ENCODE results near the gene HSPA5. TPM values are rescaled to one million over a fixed set of nuclear protein-coding genes. Genes with fewer than 3 reads are reported as not detected.

The HSPA5 gene
- total and polyA plus RNA-seq, 2 of the 4 experiments (the other 2 are of a cell fraction) = 118 to 419 TPM

DNA sequence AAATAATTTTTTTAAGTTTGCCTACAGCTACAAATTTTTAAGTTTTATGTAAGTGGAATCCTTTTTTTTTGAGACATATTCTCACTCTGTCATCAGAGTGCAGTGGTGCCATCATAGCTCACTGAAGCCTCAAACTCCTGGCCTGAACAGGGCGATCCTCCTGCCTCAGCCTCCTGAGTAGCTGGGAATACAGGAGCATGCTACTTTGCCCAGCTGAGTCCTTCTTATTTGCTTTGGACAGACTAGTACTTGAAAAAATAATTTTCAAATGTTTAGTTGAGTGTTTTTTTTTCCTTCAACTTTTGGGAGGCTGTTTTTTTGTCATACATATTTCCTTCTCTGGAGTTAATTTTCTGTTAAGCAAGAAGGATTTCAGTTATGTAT, 27.9 kb upstream of the HSPA5 start:
- no peak overlapping the region for H3K14ac ChIP-seq (replicated peaks; ENCODE audit: low read depth, low read length)

More for the DNA sequence above, 27.9 kb upstream of the HSPA5 start:
- Histone ChIP-seq H3K4me1 (ENCODE audit: control insufficient read depth, insufficient read depth, low read length) (peaks cover 3% of the 10 kb centered on the region), H3K36me3 (ENCODE audit: control insufficient read depth, insufficient read depth, low read length) (peaks cover 3% of the 10 kb centered on the region; the same call in 1 of the 2 replicates), H3K4me2 (ENCODE audit: low read depth, low read length) (no peak overlapping the region), H3K9me1 (ENCODE audit: insufficient read depth, low read length) (peaks cover 4% of the 10 kb centered on the region), H2BK120ac (ENCODE audit: low read depth, low read length) (no peak overlapping the region), H3K79me1 (ENCODE audit: low read depth in 1 of 2, low read length in 2 of 2) (peaks cover 8 to 48% of the 10 kb centered on the region in 2 experiments; a peak in 3 of 4 replicates), H3K56ac (ENCODE audit: extremely low read depth, insufficient read depth, low read length) (no peak overlapping the region), H2BK20ac (ENCODE audit: low read depth, low read length) (no peak overlapping the region), H3K27me3 (ENCODE audit: control insufficient read depth, insufficient read depth, low read length) (no peaks in the 10 kb centered on the region), H3K4me3 (ENCODE audit: insufficient read depth, low read depth, low read length) (no peak overlapping the region), H4K5ac (ENCODE audit: low read depth, low read length) (no peak overlapping the region), H3K27ac (ENCODE audit: insufficient read depth, low read length) (no peak overlapping the region; the same call in 1 of the 2 replicates), H3K4ac (ENCODE audit: low read depth, low read length) (no peak overlapping the region), H3K23ac (ENCODE audit: low read depth, low read length) (no peak overlapping the region), H2BK5ac (ENCODE audit: low read depth, low read length, poor library complexity, severe bottlenecking) (no peak overlapping the region), H4K91ac (ENCODE audit: insufficient read depth, low read depth, low read length) (no peak overlapping the region), H4K20me1 (ENCODE audit: insufficient read depth, low read length) (peaks cover 31% of the 10 kb centered on the region), H2AFZ (replicated peaks; ENCODE audit: low read length, poor library complexity) (no peak overlapping the region), H2BK15ac (ENCODE audit: low read depth, low read length) (no peak overlapping the region), H4K8ac (ENCODE audit: low read depth in 2 of 2, low read length in 2 of 2) (no peak overlapping the region), H2AK9ac (replicated peaks; ENCODE audit: low read depth, low read length, poor library complexity) (no peak overlapping the region), H3K9ac (ENCODE audit: low read depth, low read length) (no peak overlapping the region), H3K18ac (ENCODE audit: low read depth, low read length) (no peak overlapping the region), H3K9me3 (ENCODE audit: control insufficient read depth, insufficient read depth, low read length) (no peaks in the 10 kb centered on the region), H2AK5ac (ENCODE audit: low read depth, low read length) (no peak overlapping the region)
- no TSS peak for BruUV-seq (replicated peaks)
- POLR2A ChIA-PET (ENCODE audit: unreplicated experiment) = interaction anchor here (0.7 kb wide), 1 partner anchor 46 kb away, joined by 3 read pairs; no protein-coding TSS in a partner anchor
- intact Hi-C loops (cut with micrococcal nuclease) = no loop called here
- TF ChIP-seq POLR2A (IDR thresholded peaks at IDR 0.05; ENCODE audit: low read depth, low read length) (no peak), RAD21 (IDR thresholded peaks at IDR 0.05; ENCODE audit: low read length) (no peak), SMC3 (IDR thresholded peaks at IDR 0.05; ENCODE audit: low read depth, low read length) (no peak), MAZ (IDR thresholded peaks at IDR 0.05; ENCODE audit: borderline replicate concordance, low read depth, low read length) (no peak), RCOR1 (IDR thresholded peaks at IDR 0.05; ENCODE audit: insufficient replicate concordance, low read length) (no peak), CHD1 (IDR thresholded peaks at IDR 0.05; ENCODE audit: low read depth, low read length) (no peak), MAFK (IDR thresholded peaks at IDR 0.05; ENCODE audit: low read depth, low read length) (no peak), RFX5 (IDR thresholded peaks at IDR 0.05; ENCODE audit: low read depth, low read length) (no peak), CEBPB (IDR thresholded peaks at IDR 0.05; ENCODE audit: low read depth, low read length) (no peak), FOS (IDR thresholded peaks at IDR 0.05; ENCODE audit: low read depth, low read length) (no peak), NFE2L2 (IDR thresholded peaks at IDR 0.05; ENCODE audit: low read depth, low read length) (no peak), BHLHE40 (IDR thresholded peaks at IDR 0.05; ENCODE audit: low read depth, low read length) (no peak), MXI1 (IDR thresholded peaks at IDR 0.05; ENCODE audit: borderline replicate concordance, low read depth, low read length) (no peak)
- TF ChIP-seq, protein P1, sequence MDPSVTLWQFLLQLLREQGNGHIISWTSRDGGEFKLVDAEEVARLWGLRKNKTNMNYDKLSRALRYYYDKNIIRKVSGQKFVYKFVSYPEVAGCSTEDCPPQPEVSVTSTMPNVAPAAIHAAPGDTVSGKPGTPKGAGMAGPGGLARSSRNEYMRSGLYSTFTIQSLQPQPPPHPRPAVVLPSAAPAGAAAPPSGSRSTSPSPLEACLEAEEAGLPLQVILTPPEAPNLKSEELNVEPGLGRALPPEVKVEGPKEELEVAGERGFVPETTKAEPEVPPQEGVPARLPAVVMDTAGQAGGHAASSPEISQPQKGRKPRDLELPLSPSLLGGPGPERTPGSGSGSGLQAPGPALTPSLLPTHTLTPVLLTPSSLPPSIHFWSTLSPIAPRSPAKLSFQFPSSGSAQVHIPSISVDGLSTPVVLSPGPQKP (IDR thresholded peaks at IDR 0.05; ENCODE audit: borderline replicate concordance, low read depth, low read length) = no peak
- TF ChIP-seq, protein P2, sequence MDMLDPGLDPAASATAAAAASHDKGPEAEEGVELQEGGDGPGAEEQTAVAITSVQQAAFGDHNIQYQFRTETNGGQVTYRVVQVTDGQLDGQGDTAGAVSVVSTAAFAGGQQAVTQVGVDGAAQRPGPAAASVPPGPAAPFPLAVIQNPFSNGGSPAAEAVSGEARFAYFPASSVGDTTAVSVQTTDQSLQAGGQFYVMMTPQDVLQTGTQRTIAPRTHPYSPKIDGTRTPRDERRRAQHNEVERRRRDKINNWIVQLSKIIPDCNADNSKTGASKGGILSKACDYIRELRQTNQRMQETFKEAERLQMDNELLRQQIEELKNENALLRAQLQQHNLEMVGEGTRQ (IDR thresholded peaks at IDR 0.05; ENCODE audit: low read depth, low read length) = no peak
- TF ChIP-seq, protein P3, sequence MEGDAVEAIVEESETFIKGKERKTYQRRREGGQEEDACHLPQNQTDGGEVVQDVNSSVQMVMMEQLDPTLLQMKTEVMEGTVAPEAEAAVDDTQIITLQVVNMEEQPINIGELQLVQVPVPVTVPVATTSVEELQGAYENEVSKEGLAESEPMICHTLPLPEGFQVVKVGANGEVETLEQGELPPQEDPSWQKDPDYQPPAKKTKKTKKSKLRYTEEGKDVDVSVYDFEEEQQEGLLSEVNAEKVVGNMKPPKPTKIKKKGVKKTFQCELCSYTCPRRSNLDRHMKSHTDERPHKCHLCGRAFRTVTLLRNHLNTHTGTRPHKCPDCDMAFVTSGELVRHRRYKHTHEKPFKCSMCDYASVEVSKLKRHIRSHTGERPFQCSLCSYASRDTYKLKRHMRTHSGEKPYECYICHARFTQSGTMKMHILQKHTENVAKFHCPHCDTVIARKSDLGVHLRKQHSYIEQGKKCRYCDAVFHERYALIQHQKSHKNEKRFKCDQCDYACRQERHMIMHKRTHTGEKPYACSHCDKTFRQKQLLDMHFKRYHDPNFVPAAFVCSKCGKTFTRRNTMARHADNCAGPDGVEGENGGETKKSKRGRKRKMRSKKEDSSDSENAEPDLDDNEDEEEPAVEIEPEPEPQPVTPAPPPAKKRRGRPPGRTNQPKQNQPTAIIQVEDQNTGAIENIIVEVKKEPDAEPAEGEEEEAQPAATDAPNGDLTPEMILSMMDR (conservative IDR thresholded peaks at IDR 0.05; ENCODE audit: low read depth, low read length) = no peak
- CTCF ChIA-PET = interaction anchor here (0.6 kb wide), 1 partner anchor 15 kb away, joined by 4 read pairs; no protein-coding TSS in a partner anchor
- ATAC-seq (ENCODE audit: low read depth) (no peak), DNase-seq (no peak)
- no CpG with 5 or more reads among the region's 1 CpG for WGBS, 2 experiments (ENCODE audit: extremely low coverage in 2 of 2, insufficient read length in 1 of 2)
- in situ Hi-C loops (cut with MboI; ENCODE audit: low sequenced_read_pairs) = no loop called here
- dilution Hi-C loops (cut with HindIII; ENCODE audit: low sequenced_read_pairs, unreplicated experiment) = no loop called here
